MM.1S (cell line): ENCODE results near the gene RD3L.

Experiments used
- DNase-seq: peaks from one replicate; pipeline ENCODE4 v3.0.0-alpha.2; 2015
- H2AFZ ChIP-seq: fragments of 300-600 bp; sonication (generic); 2 replicates; pipeline ENCODE4 v1.6.0; 2016; ENCODE audit warnings: antibody characterized with exemption, low read length
- H3F3A ChIP-seq: fragments of 300-600 bp; sonication (generic); 2 replicates; pipeline ENCODE4 v1.6.1; 2016; ENCODE audit warnings: mild to moderate bottlenecking, antibody characterized with exemption, low read length, moderate library complexity, mixed read lengths; ENCODE audit not compliant: insufficient read depth
- H3K27ac ChIP-seq: fragments of 300-600 bp; sonication (generic); 2 replicates; pipeline ENCODE4 v1.5.1; 2016; ENCODE audit warnings: mild to moderate bottlenecking, low read length
- H3K27me3 ChIP-seq: fragments of 300-600 bp; sonication (generic); replicated peaks from 2 replicates; pipeline ENCODE4 v1.6.0; 2016; ENCODE audit warnings: low read length; ENCODE audit not compliant: insufficient read depth
- H3K36me3 ChIP-seq: fragments of 300-600 bp; sonication (generic); replicated peaks from 2 replicates; pipeline ENCODE4 v1.6.1; 2016; ENCODE audit warnings: mild to moderate bottlenecking, low read length, mixed read lengths; ENCODE audit not compliant: insufficient read depth
- H3K4me1 ChIP-seq: fragments of 300-600 bp; sonication (generic); 2 replicates; pipeline ENCODE4 v1.6.1; 2016; ENCODE audit warnings: low read length, mixed read lengths
- H3K4me2 ChIP-seq: fragments of 300-600 bp; sonication (generic); 2 replicates; pipeline ENCODE4 v1.6.0; 2016; ENCODE audit warnings: low read depth, low read length
- H3K4me3 ChIP-seq: fragments of 300-600 bp; sonication (generic); 2 replicates; pipeline ENCODE4 v1.5.1; 2016; ENCODE audit warnings: low read length, mixed read lengths
- H3K79me2 ChIP-seq: fragments of 300-600 bp; sonication (generic); 2 replicates; pipeline ENCODE4 v1.6.1; 2016; ENCODE audit warnings: mixed run types, low read length, mixed read lengths
- H3K9ac ChIP-seq: fragments of 300-600 bp; sonication (generic); 2 replicates; pipeline ENCODE4 v1.6.1; 2016; ENCODE audit warnings: low read length, mixed read lengths
- H3K9me2 ChIP-seq: fragments of 300-600 bp; sonication (generic); replicated peaks from 2 replicates; pipeline ENCODE4 v1.6.1; 2016; ENCODE audit warnings: mild to moderate bottlenecking, low read length, mixed read lengths; ENCODE audit not compliant: insufficient read depth
- H3K9me3 ChIP-seq: fragments of 300-600 bp; sonication (generic); replicated peaks from 2 replicates; pipeline ENCODE4 v1.6.1; 2016; ENCODE audit warnings: mild to moderate bottlenecking, low read length, mixed read lengths; ENCODE audit not compliant: insufficient read depth
- H4K20me1 ChIP-seq: fragments of 300-600 bp; sonication (generic); 2 replicates; pipeline ENCODE4 v1.6.1; 2016; ENCODE audit warnings: mild to moderate bottlenecking, low read length, moderate library complexity, mixed read lengths; ENCODE audit not compliant: insufficient read depth
- CTCF ChIP-seq: fragments of 300-600 bp; sonication (generic); IDR thresholded peaks from 2 replicates; pipeline ENCODE4 v1.5.1; 2016; ENCODE audit warnings: antibody characterized with exemption, low read length, mixed read lengths
- EZH2 ChIP-seq: fragments of 300-600 bp; sonication (generic); optimal IDR thresholded peaks from 2 replicates; pipeline ENCODE3; 2017; ENCODE audit warnings: low read depth, mild to moderate bottlenecking, antibody characterized with exemption, low read length, mixed read lengths
- EZH2phosphoT487 ChIP-seq: fragments of 300-600 bp; sonication (generic); IDR thresholded peaks from 2 replicates; pipeline ENCODE4 v1.6.1; 2018; ENCODE audit warnings: antibody characterized with exemption, low read length

RD3L gene

GRCh38 chr14:103961928-103962578 lies 19.7 kb upstream of the RD3L start:
- H4K20me1 ChIP-seq: no peaks in the 10 kb centered on the region
- H3K9ac ChIP-seq: no peak overlapping the region
- H3K4me1 ChIP-seq: no peaks in the 10 kb centered on the region
- DNase-seq: no peak
- no peaks in the 10 kb centered on the region for H3K36me3 ChIP-seq
- no peak overlapping the region for H3K27ac ChIP-seq
- no peaks in the 10 kb centered on the region for H3K9me2 ChIP-seq
- H3K27me3 ChIP-seq: no peaks in the 10 kb centered on the region
- no peaks in the 10 kb centered on the region for H3K9me3 ChIP-seq
- no peak overlapping the region for H3K4me2 ChIP-seq
- TF ChIP-seq CTCF: no peak
- TF ChIP-seq EZH2: no peak
- no peak for TF ChIP-seq EZH2phosphoT487
- H3K79me2 ChIP-seq: no peaks in the 10 kb centered on the region
- no peak overlapping the region for H3K4me3 ChIP-seq
- H2AFZ ChIP-seq: no peak overlapping the region
- H3F3A ChIP-seq: no peaks in the 10 kb centered on the region

- no peak overlapping the region for H3K4me3 ChIP-seq
- H3K9me3 ChIP-seq: no peaks in the 10 kb centered on the region
These were observed 18.2 kb upstream of the RD3L start for GRCh38 chr14:103960457-103961055.

GRCh38 chr14:103949131-103949790 lies 6.9 kb upstream of the RD3L start:
- no peaks in the 10 kb centered on the region for H3K27me3 ChIP-seq
- no peaks in the 10 kb centered on the region for H4K20me1 ChIP-seq
- no peak overlapping the region for H3K27ac ChIP-seq
- no peaks in the 10 kb centered on the region for H3K9me3 ChIP-seq
- no peak overlapping the region for H3K4me3 ChIP-seq
- no peaks in the 10 kb centered on the region for H3K36me3 ChIP-seq
- H3K4me2 ChIP-seq: no peak overlapping the region
- no peak overlapping the region for H3K9ac ChIP-seq
- no peak for DNase-seq
- H3K4me1 ChIP-seq: no peaks in the 10 kb centered on the region
- TF ChIP-seq EZH2phosphoT487: no peak
- no peak for TF ChIP-seq CTCF
- no peak for TF ChIP-seq EZH2
- no peaks in the 10 kb centered on the region for H3K9me2 ChIP-seq
- no peaks in the 10 kb centered on the region for H3F3A ChIP-seq
- no peaks in the 10 kb centered on the region for H3K79me2 ChIP-seq
- H2AFZ ChIP-seq: no peak overlapping the region

More at GRCh38 chr14:103960457-103961055, 18.2 kb upstream of the RD3L start:
- Histone ChIP-seq H3K27me3 (no peaks in the 10 kb centered on the region), H3F3A (no peaks in the 10 kb centered on the region), H2AFZ (no peak overlapping the region), H3K79me2 (no peaks in the 10 kb centered on the region), H3K27ac (no peak overlapping the region), H4K20me1 (no peaks in the 10 kb centered on the region), H3K9ac (no peak overlapping the region), H3K4me1 (no peaks in the 10 kb centered on the region), H3K36me3 (no peaks in the 10 kb centered on the region), H3K4me2 (no peak overlapping the region), H3K9me2 (no peaks in the 10 kb centered on the region)
- TF ChIP-seq EZH2: no peak
- TF ChIP-seq EZH2phosphoT487: no peak
- no peak for TF ChIP-seq CTCF
- DNase-seq: no peak
